IPS-NIHi7 (cell line): ENCODE results near the gene PAH.
A peak's percentile ranks its signal among the peaks of the same experiment; 100 is the strongest.

Experiments used
- DNase-seq: peaks from one replicate; pipeline ENCODE4 v3.0.0; 2012; ENCODE audit warnings: mixed read lengths; ENCODE audit errors: extremely low spot score

The PAH gene

DNA sequence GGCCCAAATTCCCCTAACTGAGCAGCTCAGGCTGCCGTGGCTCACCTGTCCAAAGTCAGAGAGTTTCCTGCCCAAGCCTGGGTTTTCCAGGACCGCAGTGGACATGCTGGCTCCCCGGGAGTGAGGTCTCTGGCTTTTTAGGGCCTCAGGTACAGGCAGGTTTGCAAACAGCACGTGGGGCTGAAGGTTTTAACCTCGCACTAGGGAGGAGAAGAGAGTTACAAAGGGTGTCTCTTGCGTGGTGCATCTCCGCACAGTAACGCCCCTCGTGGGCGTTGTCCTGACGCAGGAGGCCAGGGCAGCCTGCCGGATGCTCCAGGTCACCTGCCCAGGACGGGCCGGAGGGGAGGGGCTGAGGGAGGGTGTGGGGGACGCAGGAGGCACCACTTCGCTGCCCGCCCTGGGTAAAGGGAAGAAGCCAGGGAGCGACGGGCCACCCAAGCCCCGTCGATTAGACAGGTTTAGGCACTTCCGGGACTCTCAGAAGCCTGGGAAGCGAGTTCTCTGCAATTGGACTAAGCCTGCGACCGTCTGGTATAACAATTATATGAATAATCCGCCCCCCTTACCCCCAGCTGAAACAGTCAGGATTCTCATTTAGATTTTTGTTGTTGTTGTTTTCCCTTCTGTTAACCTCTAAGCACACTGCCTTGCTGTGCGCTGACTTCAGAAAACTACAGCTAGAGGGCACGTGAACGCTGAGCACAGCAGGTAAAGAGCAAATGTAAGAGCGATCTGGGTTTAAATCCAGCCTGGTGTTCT is at the start of gene PAH:
TSS of gene PAH (minus strand) at position 219 of the 762 bp plus-strand sequence. CDS start at position 105, 114 bp downstream.
- DNase-seq, result peak; percentile 77

DNA sequence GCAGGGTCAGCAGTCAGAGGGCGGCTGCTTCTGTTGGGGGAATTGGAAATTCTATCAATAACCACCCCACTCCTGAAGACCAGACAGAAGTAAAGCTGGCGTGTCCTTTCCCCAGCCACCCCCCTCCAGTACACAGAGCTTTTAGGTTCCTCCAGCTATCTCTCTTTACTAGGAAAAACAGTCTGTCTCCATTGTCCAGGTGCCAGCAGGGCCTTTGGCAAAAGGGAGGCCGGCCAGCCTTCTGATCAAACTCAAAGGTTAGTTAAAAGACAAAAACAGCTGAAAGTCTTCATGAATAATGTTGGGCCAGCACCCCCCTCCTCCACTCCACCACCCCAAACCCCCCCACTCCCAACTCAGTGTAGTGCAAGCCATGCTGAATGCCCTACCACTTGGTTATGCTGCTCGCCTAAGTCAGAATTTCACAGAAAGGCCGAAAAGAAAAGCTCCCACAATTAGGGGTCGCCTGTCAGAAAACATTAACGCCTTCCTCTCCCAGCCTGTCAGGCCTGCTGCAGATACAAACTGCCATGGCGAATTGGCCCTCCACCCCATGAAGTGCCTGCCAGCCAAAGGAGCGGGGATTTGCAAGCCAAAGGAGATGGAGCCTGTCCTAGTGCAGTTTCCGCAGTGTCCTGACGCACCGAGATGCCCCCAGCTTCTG is 49.3 kb upstream of the PAH start:
- DNase-seq, result no peak

DNA sequence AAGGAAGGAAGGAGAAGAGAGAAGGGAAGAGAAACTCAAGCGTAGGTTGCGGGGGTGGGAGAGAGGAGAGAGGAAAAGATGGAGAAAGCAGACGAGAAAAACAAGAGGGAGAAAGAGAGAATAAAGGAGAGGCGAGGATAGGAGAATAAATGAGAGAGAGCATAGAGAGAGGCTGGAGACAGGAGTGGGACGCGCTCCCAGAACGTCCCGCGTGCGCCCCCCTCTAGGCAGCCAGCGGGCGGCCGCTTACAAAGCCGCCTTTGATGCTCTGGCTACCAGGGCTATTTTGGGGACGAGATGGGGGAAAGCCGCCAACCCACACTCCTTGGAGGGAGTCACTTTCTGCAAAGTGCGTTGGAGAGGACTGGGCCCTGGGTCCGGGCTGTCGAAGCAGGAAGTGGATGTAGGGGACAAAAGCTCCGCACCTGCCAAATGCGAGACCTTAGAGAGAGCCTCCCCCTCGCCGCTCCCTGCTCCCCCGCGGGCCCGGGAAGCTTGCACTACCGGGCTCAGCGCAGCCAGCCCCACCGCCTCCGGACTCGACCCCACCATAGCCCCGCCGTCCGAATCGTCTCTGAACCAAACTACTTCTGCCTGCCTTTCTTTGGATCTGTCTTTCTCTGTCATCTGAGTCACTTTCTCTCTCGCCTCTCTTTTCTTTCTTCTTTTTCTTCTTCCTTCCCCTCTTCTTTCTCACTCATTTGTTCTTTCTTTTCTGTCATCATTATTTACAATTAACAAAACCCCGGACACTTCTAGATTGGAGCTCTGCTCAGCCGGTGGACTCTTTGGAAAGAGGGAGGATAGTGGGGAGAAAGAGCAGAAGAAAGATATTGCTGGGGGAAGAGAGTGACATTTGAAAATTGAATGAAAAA is 48.5 kb upstream of the PAH start:
- DNase-seq, result peak; percentile 34

DNA sequence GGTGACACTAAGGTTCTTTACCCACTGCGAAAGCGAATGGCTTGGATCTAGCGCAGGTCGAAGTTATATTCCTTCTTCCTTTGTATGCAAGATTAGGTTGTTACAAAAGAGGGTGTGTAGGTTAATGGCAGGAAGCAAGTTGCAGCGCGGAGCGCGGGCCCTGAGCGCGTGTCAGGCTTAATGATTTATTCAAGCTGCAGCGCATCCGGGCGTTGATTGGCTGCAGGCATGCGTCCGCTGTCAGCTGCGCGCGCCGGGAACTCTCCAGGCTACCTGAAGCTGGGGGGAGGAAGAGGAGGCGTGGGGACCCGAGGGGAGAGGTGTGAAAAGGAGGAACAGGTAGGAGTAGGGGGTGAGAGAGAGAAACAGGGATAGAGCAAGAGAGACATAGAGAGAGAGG is 47.8 kb upstream of the PAH start:
- peak; percentile 53 for DNase-seq

DNA sequence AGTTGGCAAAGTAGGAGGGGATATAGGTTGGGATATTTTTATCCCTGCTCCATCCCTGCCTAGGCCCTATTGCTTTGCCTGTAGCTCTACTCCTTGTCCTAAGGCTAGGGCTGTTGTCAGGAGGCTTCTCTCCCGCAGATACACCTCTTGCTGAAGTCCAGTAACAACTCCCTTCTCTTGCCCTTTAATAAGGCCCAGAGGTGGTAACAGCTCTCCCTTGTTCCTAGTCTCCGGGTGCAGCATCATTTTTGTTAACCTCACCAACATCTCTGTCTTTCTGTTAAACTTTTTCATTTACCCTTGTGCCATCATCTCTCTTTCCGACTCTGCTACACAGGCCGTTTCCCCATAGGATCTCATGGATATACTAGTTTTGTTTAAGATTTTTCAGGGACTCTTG is 46.8 kb upstream of the PAH start:
- no peak for DNase-seq

DNA sequence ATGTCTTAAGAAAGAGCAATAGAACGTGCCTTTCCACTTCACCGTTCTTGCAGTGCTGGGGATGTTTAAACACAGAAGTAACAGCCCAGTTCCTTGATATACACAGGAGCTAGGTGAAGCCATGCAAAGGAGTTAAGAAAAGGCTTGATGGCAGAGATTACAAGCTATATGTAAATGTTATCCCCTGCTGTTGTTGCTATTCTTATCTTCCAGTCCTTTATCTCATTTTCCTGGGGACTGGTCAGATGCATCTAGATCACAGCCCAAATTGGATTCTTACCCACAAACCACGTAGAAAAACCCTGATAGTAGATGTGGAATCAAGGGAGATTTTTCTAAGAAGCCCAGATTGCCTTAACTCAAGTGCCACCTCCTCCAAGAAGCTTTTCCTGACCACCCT is 45.9 kb upstream of the PAH start:
- DNase-seq, result no peak

DNA sequence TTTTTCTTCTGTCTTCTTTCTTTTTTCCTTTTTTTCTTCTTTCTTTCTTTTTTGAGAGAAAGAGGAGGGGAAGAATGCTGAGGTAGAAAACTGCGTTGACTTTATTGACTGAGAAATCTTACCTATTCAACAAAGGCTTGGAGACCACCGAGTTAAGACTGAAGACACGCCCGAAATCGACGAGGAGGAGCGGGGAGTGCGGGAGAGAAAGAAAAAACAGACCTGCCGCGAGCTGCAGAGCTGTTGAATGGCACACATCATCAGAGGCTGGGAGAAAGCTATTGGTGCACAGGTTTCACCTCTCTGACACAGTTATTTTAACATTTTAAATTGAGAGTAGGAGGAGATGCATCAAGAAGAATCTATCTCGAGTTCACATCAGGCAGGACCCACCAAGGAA is 45.5 kb upstream of the PAH start:
- no peak for DNase-seq

DNA sequence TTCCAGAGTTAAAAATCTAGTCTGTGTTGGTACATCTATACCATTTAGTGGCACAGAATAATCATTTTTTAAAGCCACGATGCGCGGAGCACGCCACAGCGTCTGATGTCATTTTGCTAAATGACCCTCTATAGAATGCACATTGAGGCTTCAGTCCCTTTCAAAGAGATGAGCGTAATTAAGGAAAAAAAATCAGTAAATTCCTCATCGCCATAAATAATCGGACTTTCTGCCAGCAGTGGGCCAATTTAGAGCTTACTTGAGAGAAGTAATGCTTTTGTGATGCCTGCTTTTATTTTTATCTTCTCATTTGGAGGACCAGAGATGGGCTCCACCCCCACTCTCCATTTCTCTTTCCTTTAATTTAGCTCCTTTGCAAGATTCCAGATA is 44.4 kb upstream of the PAH start:
- DNase-seq, result no peak

DNA sequence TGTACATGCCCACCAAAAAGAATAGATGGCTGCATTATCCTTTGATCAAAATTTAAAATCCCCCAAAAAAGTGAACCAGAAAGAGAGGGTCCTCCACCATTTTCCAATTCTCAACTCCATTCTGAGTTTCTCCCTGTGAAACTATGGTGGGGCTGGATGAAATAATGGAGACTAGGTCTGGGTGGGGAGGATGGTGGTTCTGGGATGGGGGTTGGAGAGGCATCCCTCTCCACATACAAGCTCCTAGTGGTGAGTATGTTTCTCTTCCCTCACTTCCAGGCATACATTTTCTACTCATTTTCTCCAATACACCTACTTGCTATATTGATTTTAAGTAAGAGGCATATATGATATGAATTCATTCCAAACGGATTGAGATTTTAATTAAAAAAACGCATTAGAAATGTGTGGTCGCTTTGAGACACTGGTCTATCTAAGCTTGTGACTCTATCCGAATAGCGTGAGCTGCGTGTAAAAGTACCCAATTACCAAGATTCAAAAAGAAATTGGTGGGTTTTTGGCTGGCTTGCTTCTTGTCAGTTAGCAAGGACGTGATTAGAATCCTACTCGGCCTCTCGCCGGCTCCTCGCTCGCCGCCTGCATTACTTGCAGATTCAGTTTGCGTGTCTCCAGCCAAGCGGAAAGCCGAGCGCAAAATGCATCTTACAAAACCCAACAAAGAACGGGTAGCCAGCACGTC is 43.9 kb upstream of the PAH start:
- DNase-seq, result no peak

DNA sequence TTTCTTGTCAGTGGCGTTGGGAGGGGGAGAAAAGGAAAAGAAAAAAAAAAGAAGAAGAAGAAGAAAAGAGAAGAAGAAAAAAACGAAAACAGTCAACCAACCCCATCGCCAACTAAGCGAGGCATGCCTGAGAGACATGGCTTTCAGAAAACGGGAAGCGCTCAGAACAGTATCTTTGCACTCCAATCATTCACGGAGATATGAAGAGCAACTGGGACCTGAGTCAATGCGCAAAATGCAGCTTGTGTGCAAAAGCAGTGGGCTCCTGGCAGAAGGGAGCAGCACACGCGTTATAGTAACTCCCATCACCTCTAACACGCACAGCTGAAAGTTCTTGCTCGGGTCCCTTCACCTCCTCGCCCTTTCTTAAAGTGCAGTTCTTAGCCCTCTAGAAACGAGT is 42.3 kb upstream of the PAH start:
- no peak for DNase-seq

DNA sequence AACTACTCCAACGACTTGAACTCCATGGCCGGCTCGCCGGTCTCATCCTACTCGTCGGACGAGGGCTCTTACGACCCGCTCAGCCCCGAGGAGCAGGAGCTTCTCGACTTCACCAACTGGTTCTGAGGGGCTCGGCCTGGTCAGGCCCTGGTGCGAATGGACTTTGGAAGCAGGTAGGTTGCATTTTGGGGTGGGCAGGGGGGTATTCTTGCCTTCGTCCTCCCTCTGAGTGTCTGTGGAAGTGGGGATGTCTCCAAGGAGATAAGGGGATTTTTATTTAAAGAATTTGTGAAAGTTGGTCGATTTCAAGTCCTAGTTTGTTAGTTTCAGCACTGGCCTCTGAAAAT is 41.8 kb upstream of the PAH start:
- no peak for DNase-seq

DNA sequence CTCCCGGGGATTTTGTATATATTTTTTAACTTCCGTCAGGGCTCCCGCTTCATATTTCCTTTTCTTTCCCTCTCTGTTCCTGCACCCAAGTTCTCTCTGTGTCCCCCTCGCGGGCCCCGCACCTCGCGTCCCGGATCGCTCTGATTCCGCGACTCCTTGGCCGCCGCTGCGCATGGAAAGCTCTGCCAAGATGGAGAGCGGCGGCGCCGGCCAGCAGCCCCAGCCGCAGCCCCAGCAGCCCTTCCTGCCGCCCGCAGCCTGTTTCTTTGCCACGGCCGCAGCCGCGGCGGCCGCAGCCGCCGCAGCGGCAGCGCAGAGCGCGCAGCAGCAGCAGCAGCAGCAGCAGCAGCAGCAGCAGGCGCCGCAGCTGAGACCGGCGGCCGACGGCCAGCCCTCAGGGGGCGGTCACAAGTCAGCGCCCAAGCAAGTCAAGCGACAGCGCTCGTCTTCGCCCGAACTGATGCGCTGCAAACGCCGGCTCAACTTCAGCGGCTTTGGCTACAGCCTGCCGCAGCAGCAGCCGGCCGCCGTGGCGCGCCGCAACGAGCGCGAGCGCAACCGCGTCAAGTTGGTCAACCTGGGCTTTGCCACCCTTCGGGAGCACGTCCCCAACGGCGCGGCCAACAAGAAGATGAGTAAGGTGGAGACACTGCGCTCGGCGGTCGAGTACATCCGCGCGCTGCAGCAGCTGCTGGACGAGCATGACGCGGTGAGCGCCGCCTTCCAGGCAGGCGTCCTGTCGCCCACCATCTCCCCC is 41.2 kb upstream of the PAH start:
- peak; percentile 53 for DNase-seq

DNA sequence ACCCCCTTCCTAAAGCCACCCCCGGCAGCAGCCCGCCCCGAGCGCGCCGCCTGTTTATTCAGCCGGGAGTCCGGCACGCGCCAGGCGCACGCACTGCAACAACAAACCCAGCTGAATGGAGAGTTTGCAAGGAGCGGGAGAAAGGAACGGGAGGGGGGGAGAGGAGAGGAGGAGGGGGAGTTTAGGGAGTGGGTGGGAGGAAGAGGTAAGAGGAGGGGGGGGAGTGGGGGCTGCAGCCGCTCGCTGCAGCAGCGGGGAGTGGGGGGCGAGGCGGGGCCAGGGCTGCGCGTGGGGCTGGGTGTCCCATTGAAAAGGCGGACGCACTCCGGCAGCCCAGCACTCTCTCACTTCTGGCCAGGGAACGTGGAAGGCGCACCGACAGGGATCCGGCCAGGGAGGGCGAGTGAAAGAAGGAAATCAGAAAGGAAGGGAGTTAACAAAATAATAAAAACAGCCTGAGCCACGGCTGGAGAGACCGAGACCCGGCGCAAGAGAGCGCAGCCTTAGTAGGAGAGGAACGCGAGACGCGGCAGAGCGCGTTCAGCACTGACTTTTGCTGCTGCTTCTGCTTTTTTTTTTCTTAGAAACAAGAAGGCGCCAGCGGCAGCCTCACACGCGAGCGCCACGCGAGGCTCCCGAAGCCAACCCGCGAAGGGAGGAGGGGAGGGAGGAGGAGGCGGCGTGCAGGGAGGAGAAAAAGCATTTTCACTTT is 40.5 kb upstream of the PAH start, which contains the start of gene ASCL1:
TSS of gene ASCL1 (plus strand) at position 336 of the 712 bp plus-strand sequence. CDS start 571 bp downstream, outside the sequence.
- peak; percentile 55 for DNase-seq

DNA sequence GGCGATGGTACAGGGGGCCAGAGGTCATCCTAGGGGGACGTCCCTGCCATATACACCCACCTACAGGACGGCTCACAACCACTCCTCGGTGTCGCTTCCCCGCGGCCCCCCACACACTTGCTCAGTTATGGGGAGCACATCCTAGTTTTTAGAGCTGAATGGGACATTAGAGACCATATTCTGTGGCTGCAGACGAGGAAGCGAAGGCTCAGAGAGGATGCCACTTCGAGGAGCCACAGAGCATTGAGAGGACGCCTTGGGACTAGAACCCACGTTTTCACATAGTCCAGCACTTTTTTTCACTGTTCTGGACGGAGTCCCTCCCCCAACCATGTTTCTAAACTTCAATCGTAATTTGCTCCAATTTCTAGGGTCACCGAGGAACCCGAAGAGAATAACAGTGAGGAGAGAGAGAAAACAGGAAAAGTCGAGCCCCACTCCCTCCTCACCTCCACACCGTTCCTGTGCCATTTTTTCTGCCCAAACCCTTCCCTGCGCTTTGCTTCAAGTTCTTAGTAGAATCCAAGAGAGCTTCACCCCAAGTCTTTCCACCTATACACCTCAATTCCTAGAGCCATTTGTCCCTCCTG is 39.8 kb upstream of the PAH start:
- no peak for DNase-seq

DNA sequence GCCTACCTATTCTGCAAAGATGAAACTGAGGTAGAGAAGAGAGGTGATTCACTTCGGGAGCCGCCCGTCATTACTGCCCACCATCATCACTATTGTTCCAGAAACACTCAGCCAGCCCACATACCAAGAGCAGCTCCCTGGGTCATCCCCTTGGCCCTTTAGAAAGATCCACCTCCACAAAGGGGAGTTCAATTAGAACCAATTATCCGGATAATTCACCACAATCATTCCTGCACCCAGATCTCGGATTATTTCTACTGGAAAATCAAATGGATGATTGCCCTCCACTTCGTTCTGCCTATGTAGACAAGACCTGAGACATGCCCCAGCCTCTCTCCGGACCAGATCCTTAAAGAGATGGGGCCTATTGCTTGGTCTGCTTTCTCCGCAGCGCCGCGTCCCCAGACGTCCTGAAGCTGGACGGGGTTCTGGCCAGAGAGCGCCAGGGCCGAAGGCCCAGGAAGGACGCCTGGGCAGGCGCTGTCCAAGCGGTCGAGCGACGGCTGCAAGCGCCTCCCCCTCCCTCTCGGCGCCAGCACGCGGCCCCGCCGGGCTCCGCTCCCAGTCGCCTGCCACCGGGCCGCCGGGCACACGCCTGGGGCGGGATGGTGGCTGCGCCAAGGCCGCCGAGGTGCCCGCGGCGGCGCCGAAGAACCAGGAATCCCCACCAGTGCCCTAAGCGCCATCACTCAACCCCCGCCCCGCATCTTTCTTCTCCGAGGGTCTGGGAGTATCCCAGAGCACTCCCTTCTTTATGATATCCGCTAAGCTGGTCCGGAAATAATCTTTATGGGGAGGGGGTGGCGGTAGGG is 39.1 kb upstream of the PAH start:
- DNase-seq, result peak; percentile 53

DNA sequence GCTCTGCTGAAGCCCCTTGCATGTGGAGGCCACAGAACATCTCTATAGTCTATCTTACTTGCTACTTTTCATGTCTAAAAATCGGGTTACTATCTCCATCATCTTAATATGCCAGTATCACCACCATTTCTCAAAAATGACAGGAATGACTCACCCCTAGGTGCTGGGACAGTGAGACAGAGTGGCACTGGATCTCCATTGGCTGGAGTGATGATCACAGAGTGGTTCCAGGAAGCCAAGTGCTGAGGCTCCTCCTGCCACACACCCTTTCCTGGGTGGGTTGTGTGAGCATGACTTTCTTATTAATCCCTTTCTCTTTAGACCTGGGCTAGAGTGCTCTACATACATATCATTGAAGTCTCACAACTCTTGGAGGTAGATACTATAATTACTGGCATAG is 37.1 kb upstream of the PAH start:
- no peak for DNase-seq

DNA sequence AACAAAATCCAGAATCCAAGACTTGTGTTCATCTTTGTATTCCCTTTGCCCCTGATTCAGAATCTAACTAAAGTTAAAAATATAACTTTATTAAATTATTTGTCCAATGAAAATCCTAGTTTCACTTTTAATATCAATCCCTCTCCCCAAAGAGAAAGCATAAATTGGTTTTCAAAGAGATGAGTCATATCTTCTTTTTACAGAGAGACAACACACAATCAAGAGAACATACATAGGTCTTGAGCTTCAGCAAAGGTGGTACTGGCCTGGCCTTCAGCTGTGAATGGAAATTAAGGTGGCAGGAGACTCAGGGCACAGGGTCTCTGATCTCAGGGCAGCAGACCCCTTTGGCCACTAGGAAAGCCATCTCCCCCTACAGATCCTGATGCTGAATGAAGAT is 36.2 kb upstream of the PAH start:
- DNase-seq, result no peak

DNA sequence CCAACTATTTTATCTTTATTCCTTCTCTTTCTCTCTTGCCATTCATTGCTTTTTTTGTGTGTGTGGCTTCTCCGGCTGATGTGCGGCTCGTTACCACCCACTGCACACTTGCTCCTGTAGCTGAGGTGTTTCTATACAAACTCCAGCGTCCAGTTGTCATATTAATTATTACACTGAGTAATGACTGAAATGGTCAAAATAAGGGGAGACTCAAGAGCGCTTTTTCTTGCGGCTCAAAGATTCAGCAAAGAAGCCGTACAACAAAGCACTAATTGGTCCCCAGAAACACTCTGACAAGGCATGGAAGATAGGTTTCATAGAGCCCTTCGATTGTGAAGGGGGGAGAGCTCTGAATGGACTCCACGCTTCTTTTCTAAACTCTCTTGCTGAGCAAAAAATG is 34.8 kb upstream of the PAH start:
- DNase-seq, result no peak

DNA sequence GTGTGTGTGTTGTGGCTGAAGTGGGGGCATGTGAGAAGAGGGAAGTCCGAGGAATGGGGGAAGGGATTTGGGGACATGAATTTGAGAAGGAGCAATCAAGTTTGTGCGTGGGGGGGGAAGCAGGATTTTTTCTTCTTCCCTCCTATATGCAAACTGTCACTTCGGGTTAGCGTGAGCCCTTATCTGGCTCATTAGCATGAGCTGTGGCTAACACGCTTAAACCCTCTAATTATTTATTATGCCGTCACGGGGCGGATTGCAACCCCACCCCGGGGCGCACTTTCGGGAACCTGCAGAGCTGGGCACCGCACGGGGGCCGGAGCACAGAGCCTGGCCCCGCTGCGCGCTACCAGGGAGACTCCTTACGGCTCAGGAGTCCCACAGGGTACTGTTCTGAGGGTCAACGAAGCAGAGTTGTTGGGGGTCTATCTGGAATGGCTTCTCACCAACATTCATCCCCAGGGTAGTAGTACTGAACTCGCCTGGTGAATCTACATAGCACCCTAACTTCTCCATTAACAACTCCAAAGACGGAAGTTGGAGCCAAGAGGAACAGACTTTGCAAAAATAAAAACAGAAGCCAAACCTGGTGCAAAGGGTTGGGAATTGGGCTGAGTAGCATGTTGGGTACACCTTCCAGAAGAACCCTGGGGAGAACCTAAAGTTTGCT is 34.0 kb upstream of the PAH start:
- no peak for DNase-seq
